GM12874 (cell line): Measurements from ENCODE around the gene NTN4.

Source experiments
- TF ChIP-seq, protein P1 (sequence below): IDR thresholded peaks from 2 replicates; pipeline ENCODE4 v1.5.1; 2011; ENCODE audit warnings: low read depth, mild to moderate bottlenecking, control low read depth, low read length, moderate library complexity; ENCODE audit not compliant: insufficient read depth

NTN4 gene

DNA sequence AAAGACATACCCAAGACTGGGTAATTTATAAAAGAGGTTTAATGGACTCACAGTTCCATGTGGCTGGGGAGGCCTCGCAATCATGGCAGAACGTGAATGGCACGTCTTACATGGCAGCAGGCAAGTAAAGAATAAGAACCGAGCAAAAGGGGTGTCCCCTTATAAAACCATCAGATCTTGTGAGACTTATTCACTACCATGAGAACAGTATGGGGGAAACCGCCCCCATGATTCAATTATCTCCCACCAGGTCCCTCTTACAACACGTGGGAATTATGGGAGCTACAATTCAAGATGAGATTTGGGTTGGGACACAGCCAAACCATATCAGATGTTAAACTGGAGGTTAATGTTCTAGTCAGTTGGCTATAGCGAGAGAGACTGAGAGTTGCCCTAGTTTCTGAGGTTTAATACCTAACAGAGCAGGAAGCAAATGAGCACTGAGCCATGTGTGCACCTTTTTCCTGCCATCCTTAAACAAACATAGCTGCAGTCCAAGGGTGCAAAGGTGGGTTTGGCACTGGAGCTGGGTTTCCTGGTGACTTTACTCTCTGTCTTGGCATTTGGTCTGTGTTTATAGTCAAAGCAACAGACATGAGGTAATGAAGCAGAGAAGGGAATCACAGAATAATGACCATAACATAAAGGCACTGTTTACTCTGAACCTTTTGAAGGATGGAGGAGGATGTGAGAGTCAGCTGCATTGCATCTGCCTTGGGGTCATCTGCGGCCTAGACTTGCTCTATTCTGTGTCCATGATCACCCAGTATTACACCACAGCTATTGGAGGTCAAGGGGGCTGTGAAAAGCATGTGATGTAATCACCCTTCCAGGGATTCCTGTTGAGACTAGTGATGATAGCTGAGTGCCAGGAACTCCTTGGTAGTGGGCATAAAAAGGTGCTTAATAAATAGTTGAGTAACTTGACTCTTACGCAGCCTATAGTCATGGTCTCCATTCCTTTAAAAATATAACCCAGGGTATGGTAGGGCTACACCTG is 155.6 kb downstream of the NTN4 start:
- TF ChIP-seq, protein P1, sequence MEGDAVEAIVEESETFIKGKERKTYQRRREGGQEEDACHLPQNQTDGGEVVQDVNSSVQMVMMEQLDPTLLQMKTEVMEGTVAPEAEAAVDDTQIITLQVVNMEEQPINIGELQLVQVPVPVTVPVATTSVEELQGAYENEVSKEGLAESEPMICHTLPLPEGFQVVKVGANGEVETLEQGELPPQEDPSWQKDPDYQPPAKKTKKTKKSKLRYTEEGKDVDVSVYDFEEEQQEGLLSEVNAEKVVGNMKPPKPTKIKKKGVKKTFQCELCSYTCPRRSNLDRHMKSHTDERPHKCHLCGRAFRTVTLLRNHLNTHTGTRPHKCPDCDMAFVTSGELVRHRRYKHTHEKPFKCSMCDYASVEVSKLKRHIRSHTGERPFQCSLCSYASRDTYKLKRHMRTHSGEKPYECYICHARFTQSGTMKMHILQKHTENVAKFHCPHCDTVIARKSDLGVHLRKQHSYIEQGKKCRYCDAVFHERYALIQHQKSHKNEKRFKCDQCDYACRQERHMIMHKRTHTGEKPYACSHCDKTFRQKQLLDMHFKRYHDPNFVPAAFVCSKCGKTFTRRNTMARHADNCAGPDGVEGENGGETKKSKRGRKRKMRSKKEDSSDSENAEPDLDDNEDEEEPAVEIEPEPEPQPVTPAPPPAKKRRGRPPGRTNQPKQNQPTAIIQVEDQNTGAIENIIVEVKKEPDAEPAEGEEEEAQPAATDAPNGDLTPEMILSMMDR: no peak

DNA sequence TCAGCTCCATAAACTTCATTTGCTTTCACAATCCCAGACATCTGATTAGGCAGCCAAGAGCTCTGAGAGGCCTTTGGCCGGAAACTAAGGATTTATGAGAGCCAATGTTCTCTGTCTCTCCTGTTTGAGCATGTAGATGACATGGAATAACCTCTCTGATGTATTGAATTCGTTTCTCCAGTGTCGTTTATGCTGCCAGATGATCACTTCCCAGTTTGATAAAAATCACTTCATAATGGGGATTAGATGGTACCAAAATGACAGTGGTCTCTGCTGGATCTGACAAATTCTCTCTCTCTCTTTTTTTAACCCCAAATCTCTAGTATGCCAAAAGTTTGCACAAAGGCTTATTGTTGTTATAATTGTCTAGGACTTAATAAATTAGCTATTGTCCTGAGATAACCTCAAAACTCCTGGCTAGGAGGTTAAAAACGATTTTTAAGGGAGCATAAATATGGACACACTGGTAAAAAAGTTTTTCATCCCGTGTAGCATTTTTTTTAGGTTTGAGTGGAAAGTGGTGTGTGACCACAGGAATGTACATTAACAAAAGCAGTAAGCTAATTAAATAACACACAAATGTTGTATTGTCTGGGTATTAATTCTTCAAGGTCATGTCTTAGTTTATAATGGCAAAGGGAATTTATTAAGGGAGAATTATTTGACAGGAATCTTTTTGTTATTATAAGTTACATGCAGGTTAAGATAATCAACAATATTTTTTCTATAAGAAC is 156.7 kb downstream of the NTN4 start:
- TF ChIP-seq, protein P1: no peak

DNA sequence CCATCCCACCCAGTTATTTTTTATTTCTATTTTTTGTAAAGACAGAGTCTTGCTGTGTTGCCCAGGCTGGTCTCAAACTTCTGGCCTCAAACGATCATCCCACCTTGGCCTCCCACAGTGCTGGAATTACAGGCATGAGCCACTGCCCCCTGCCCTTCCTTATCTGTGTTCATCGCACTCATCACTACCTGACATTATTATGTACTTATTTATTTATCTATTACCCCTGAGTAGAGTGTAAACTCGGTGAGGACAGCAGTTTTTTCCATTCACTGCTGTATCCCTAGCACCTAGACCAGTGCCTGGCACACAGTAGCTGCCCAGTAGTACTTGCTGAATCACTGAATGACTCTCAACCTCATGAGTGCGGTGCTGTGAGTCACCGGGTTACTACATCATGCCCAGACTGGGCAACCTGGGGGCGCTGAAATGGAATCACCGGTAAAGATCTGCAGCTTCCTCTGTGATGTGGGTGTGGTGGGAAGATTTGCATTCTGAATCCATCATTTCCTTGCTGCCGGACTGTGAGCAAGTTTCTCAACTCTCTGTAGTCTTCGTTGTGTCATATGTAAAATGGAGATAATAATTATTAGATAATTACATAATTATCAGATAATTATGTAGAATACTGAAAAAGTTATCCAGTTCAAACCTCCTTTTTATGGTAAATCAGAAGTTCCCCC is 157.4 kb downstream of the NTN4 start:
- TF ChIP-seq, protein P1: no peak

DNA sequence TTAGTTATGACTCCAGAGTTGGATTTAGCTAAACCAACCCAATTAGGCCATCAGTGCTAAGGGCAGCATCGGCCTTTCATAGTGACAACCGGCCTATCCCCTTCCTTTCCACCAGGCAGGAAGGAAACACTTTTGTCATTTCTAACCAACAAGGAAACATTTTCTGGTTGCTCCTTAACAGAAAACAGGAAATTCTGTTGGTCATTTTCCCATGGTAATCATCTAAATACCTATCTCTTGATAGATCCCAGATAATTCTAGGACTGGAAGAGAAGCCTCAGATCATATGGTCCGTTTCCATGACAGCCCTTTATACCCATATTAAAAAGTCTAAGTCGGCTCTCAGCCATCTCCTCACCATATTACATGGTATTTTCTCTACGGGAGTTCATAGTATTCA is 160.1 kb downstream of the NTN4 start:
- TF ChIP-seq, protein P1: no peak

DNA sequence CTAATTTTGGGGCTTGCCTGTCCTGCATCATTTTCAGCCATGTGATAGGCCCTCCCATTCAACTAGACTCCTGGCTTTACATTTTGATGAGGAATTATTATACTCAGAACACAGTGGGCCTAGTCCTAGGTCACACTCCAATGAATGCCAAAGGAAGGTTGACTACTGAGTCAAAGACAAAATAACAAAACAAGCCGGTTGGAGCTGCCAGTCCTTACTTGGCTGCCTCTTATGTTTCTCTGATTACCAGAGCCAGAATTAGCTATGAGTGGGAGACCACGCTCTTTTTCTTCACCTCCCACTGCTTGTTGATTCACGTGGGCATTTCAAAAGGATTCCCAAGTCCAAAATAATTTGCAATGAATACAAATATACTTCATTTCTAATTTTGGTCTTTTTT is 161.2 kb downstream of the NTN4 start:
- TF ChIP-seq, protein P1: no peak

DNA sequence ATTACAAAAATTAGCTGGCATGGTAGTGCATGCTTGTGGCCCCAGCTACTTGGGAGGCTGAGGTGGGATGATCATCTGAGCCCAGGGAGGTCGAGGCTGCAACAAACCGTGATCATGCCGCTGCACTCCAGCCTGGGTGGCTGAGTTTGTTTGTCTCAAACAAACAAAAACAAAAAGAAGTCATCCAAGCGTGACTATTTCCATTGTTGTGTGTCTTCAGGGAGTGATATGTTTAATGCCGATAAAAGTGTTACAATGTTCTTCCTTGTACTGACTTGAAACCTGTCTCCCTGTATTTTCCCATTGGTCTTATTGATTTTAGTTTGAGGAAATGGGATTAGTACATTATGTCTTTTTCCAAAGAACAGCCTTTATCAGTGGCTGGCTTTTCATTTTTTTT is 163.7 kb downstream of the NTN4 start:
- TF ChIP-seq, protein P1: no peak

DNA sequence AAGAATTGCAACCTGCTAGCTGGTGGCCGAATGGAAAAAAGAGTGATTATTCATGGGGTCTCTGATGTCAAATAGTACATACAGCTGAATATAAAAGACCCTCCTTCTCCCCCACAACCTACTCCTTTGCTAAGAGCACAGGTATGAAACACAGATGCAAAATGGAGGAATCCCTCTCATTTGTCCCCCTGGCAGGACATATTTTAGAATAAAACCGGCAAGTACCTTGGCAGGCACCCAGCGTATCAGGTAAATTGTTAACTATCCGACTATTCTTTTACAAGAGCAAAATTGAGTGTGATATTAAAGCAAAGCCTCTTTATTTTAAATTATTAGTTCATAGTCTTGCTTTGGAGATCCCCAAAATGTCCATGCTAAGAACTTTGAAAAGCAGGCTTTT is 165.6 kb downstream of the NTN4 start:
- TF ChIP-seq, protein P1: no peak
